Ectodermal cell (in vitro differentiated cells): ENCODE data around the gene HTR3B.
"Not testable (repeated sequence)": the region's sequence is repeated elsewhere in the genome, so short reads cannot be mapped to it uniquely, and the experiment has no call there.

ENCODE experiments used
- H3K27ac ChIP-seq: 2 replicates; pipeline ENCODE4 v1.7.0; 2013; ENCODE audit warnings: mild to moderate bottlenecking, low read depth, low read length; ENCODE audit not compliant: insufficient read depth, poor library complexity, severe bottlenecking
- H3K27me3 ChIP-seq: 2 replicates; pipeline ENCODE4 v1.7.0; 2013; ENCODE audit warnings: mild to moderate bottlenecking, low read length; ENCODE audit not compliant: insufficient read depth, control insufficient read depth, poor library complexity, severe bottlenecking
- H3K36me3 ChIP-seq: one replicate; pipeline ENCODE4 v1.7.0; 2013; ENCODE audit warnings: low read length; ENCODE audit not compliant: control insufficient read depth, insufficient read depth
- H3K4me1 ChIP-seq: one replicate; pipeline ENCODE4 v1.7.0; 2013; ENCODE audit warnings: low read length; ENCODE audit not compliant: control insufficient read depth, insufficient read depth
- H3K4me3 ChIP-seq: 2 replicates; pipeline ENCODE4 v1.7.0; 2013; ENCODE audit warnings: low read depth, low read length, control low read depth; ENCODE audit not compliant: insufficient read depth
- H3K9me3 ChIP-seq: 2 replicates; pipeline ENCODE4 v1.7.0; 2013; ENCODE audit warnings: mild to moderate bottlenecking, low read length, moderate library complexity; ENCODE audit not compliant: control insufficient read depth
- WGBS, 2 experiments: methylation state at CpG; one replicate each; pipeline ENCODE4 v1.1.7; 2013; ENCODE audit warnings: missing lambda C conversion rate in 2 of 2; 5-methylcytosine and 5-hydroxymethylcytosine counted together

Gene HTR3B

DNA sequence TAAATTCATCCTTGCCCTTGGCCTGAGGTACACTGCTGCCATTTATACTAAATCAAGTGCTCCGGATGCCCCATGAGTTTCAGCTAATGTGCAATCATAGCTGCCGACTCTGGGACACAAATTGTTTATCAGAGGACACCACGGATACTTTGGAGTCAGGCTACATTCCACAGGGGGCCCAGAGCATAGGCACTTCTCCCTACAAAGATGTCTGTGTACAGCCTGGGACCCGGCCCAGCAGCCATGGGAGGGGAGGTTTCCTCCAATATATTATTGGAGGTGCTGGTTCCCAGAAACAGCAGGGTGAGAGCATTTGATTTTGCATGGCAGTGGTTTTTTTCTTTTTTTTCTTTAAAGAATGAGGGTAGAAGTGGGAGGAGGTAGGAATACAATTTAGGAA lies 31.3 kb downstream of the HTR3B start:
- Histone ChIP-seq H3K9me3 (no peaks in the 10 kb centered on the region), H3K36me3 (no peaks in the 10 kb centered on the region), H3K27ac (no peak overlapping the region), H3K27me3 (no peaks in the 10 kb centered on the region), H3K4me3 (no peak overlapping the region), H3K4me1 (no peaks in the 10 kb centered on the region)
- 91 to 92% methylated on average over 4 of the region's 4 CpGs for WGBS, 2 experiments

DNA sequence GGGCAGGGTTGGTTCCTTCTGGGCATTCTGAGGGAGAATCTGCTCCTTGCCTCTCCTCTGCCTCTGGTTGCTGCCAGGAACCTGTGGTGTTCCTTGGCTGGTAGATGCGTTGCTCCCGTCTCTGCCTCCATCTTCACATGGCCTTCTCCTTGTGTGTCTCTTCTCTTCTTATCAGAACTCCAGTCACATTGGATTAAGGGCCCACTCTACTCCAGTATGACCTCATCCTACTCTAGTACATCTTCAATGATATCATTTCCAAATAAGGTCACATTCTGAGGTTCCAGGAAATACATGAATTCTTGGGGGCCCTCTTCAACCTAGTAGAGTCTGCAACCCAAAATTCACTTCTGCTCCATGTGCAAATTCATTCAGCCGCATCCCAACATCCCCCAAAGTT lies 33.3 kb downstream of the HTR3B start:
- Histone ChIP-seq H3K9me3 (no peaks in the 10 kb centered on the region), H3K4me1 (no peaks in the 10 kb centered on the region), H3K4me3 (no peak overlapping the region), H3K27ac (no peak overlapping the region), H3K27me3 (no peaks in the 10 kb centered on the region), H3K36me3 (no peaks in the 10 kb centered on the region)
- 73 to 81% methylated on average over 3 of the region's 3 CpGs for WGBS, 2 experiments

- no peaks in the 10 kb centered on the region for H3K36me3 ChIP-seq
- no peak overlapping the region for H3K27ac ChIP-seq
- no peaks in the 10 kb centered on the region for H3K9me3 ChIP-seq
- H3K4me3 ChIP-seq: no peak overlapping the region
- WGBS, 2 experiments: 87 to 99% methylated on average over 4 of the region's 8 CpGs
- no peaks in the 10 kb centered on the region for H3K27me3 ChIP-seq
- no peaks in the 10 kb centered on the region for H3K4me1 ChIP-seq
Measured at GRCh38 chr11:113942256-113942655, 37.7 kb downstream of the HTR3B start.

- H3K36me3 ChIP-seq, H3K27me3 ChIP-seq, H3K9me3 ChIP-seq, H3K4me1 ChIP-seq, H3K4me3 ChIP-seq, H3K27ac ChIP-seq: not testable (repeated sequence)
- WGBS, 2 experiments: 90 to 92% methylated on average over 1 to 2 of the region's 2 CpGs
Measured at GRCh38 chr11:113946162-113946561, 41.6 kb downstream of the HTR3B start.

DNA sequence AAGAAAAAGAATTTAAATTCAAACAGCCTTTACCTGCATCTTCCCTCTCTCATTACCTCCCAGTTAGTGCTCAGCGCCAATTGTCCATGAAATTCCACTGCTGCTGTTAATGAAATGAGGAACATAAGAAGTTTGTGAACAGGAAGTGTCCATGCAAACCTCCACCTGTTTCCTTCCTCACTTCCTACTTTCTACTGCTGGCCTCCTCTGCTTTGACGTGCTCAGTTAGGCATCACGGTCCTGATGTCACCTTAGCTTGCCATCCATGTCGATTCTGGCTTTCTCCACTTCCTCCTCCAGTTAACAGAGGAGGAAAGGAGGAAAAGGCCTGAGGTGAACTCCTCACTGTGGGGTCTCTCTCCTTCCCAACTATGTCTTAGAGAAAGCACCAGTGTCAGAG lies 43.4 kb downstream of the HTR3B start:
- 91 to 93% methylated on average over 4 of the region's 4 CpGs for WGBS, 2 experiments
- no peaks in the 10 kb centered on the region for H3K27me3 ChIP-seq
- H3K4me1 ChIP-seq: no peaks in the 10 kb centered on the region
- no peaks in the 10 kb centered on the region for H3K36me3 ChIP-seq
- H3K4me3 ChIP-seq: no peak overlapping the region
- no peaks in the 10 kb centered on the region for H3K9me3 ChIP-seq
- no peak overlapping the region for H3K27ac ChIP-seq

- Histone ChIP-seq H3K4me1 (no peaks in the 10 kb centered on the region), H3K36me3 (no peaks in the 10 kb centered on the region), H3K4me3 (no peak overlapping the region), H3K9me3 (no peaks in the 10 kb centered on the region), H3K27ac (no peak overlapping the region), H3K27me3 (no peaks in the 10 kb centered on the region)
- WGBS, 2 experiments: 75 to 82% methylated on average over 4 of the region's 4 CpGs
Measured at GRCh38 chr11:113949891-113950290, 45.3 kb downstream of the HTR3B start.

- H3K4me1 ChIP-seq: no peaks in the 10 kb centered on the region
- no peaks in the 10 kb centered on the region for H3K27me3 ChIP-seq
- no peak overlapping the region for H3K4me3 ChIP-seq
- WGBS, 2 experiments: 70% methylated on average over 5 of the region's 5 CpGs
- H3K27ac ChIP-seq: no peak overlapping the region
- H3K9me3 ChIP-seq: no peaks in the 10 kb centered on the region
- no peaks in the 10 kb centered on the region for H3K36me3 ChIP-seq
Measured at GRCh38 chr11:113951537-113951936, 46.9 kb downstream of the HTR3B start.

GRCh38 chr11:113952070-113952469 lies 47.5 kb downstream of the HTR3B start:
- 87% methylated on average over 9 to 10 of the region's 10 CpGs for WGBS, 2 experiments
- Histone ChIP-seq H3K4me1 (peaks cover 4% of the 10 kb centered on the region), H3K27me3 (no peaks in the 10 kb centered on the region), H3K27ac (no peak overlapping the region), H3K9me3 (no peaks in the 10 kb centered on the region), H3K36me3 (no peaks in the 10 kb centered on the region), H3K4me3 (no peak overlapping the region)

DNA sequence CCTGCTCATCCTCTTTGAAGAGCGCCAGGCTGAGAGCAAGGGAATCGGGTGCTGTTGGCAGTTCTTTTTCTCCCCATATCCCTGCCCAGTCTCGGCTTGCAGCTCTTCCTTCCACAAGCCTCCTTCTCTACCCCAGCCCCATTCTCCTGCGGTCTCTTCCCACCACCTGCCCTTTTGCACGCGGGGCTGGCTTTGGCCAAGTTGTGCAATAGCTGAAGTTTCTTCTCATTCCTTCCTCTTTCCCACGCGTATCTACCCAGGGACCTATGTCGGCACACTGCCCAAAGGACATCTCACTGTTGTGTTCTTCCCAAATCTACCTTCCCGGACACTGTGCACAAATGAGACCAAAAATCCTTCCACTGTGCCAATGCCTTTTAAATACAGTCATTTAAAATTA lies 48.0 kb downstream of the HTR3B start:
- H3K27ac ChIP-seq: no peak overlapping the region
- H3K9me3 ChIP-seq: no peaks in the 10 kb centered on the region
- peaks cover 6% of the 10 kb centered on the region for H3K4me1 ChIP-seq
- no peak overlapping the region for H3K4me3 ChIP-seq
- no peaks in the 10 kb centered on the region for H3K36me3 ChIP-seq
- 91 to 92% methylated on average over 10 of the region's 10 CpGs for WGBS, 2 experiments
- no peaks in the 10 kb centered on the region for H3K27me3 ChIP-seq

GRCh38 chr11:113954235-113954634 lies 49.6 kb downstream of the HTR3B start:
- no peaks in the 10 kb centered on the region for H3K27me3 ChIP-seq
- H3K9me3 ChIP-seq: no peaks in the 10 kb centered on the region
- WGBS, 2 experiments: 61 to 63% methylated on average over 6 of the region's 6 CpGs
- no peak overlapping the region for H3K27ac ChIP-seq
- peaks cover 14% of the 10 kb centered on the region for H3K4me1 ChIP-seq
- H3K36me3 ChIP-seq: no peaks in the 10 kb centered on the region
- H3K4me3 ChIP-seq: no peak overlapping the region

DNA sequence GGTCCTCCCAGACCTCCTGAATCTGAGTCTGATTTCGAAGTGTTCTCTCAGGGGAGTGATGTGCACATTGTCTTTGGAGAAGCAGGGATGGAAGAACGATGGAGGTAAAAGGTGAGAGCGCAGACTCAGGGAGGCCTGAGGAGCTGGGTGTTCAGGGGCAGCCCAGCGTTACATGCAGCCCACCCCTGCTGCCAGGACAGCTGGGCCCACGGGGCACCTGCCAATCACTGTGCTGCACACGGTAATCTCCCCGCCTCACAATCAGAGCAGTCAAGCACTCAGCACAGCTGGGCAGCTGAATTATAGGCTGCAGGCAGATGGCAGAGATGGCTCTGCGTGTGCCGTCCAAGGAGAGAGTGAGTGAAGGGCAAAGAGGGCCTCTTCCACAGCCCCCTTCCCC lies 52.4 kb downstream of the HTR3B start:
- no peak overlapping the region for H3K4me3 ChIP-seq

More for the DNA sequence above, 52.4 kb downstream of the HTR3B start:
- Histone ChIP-seq H3K27ac (no peak overlapping the region), H3K9me3 (no peaks in the 10 kb centered on the region), H3K27me3 (no peaks in the 10 kb centered on the region), H3K36me3 (no peaks in the 10 kb centered on the region), H3K4me1 (peaks cover 14% of the 10 kb centered on the region)
- WGBS, 2 experiments: 66 to 68% methylated on average over 9 of the region's 9 CpGs
